Measurements from ENCODE around the gene NDUFAF8. TPM values are rescaled to one million over a fixed set of nuclear protein-coding genes. Genes with fewer than 3 reads are reported as not detected.

Gene NDUFAF8
- total RNA-seq, 1 donor from 2014 or later: 45.9 TPM

DNA sequence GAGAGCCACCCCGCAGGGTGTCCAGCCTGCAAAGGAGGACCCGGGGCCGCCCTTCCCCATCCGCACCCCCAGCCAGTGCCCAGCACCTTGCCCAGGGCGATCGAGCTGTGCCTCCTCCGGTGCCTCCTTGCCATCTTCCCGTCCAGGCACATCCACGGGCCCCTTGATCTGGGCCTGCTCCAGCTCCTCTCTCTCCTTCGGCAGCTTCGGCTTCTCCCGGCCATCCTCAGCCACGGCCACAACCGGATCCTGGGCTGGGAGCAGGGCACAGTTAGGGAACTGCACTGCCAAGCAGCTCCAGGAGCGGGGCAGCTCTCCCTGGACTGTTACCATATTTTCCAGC is 13.8 kb downstream of the NDUFAF8 start:
- TF ChIP-seq, protein P1, sequence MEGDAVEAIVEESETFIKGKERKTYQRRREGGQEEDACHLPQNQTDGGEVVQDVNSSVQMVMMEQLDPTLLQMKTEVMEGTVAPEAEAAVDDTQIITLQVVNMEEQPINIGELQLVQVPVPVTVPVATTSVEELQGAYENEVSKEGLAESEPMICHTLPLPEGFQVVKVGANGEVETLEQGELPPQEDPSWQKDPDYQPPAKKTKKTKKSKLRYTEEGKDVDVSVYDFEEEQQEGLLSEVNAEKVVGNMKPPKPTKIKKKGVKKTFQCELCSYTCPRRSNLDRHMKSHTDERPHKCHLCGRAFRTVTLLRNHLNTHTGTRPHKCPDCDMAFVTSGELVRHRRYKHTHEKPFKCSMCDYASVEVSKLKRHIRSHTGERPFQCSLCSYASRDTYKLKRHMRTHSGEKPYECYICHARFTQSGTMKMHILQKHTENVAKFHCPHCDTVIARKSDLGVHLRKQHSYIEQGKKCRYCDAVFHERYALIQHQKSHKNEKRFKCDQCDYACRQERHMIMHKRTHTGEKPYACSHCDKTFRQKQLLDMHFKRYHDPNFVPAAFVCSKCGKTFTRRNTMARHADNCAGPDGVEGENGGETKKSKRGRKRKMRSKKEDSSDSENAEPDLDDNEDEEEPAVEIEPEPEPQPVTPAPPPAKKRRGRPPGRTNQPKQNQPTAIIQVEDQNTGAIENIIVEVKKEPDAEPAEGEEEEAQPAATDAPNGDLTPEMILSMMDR (IDR thresholded peaks at IDR 0.05; ENCODE audit: insufficient read depth, low read length, poor library complexity, severe bottlenecking): no peak
- no peaks in the 10 kb centered on the region for H3K27me3 ChIP-seq (ENCODE audit: control insufficient read depth, insufficient read depth, low read length)
- H3K4me3 ChIP-seq (ENCODE audit: low read depth, low read length): no peak overlapping the region
- DNase-seq (ENCODE audit: low read depth): no peak
- no peaks in the 10 kb centered on the region for H3K36me3 ChIP-seq (ENCODE audit: control insufficient read depth, insufficient read depth, low read length)

DNA sequence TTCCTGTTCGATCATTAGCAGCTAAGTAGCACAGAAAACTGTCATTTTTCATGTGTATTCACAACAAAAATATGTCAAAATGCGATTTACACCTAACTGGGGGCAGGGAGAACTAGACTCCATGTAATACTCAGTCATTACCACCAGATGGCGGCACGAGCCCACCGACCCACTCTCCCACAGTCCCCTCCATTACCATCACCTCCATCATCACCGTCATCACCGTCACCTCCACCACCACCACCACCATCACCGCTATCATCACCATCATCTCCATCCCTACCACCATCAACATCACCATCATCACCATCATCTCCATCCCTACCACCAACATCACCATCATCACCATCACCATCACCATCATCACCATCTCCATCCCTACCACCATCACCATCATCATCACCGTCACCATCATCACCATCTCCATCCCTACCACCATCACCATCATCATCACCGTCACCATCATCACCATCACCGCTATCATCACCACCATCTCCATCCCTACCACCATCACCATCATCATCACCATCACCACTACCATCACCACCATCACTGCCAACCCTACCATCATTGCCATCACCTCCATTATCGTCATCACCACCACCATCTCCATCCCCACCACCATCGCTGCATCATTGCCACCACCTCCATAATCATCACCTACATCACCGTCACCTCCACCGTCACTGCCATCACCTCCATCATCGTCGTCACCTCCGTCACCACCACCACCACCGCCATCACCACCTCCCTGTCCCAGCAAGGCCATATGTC is 14.4 kb downstream of the NDUFAF8 start:
- TF ChIP-seq, protein P1 (IDR thresholded peaks at IDR 0.05; ENCODE audit: insufficient read depth, low read length, poor library complexity, severe bottlenecking): peak; percentile 72
- Histone ChIP-seq H3K27me3 (ENCODE audit: control insufficient read depth, insufficient read depth, low read length) (no peaks in the 10 kb centered on the region), H3K4me3 (ENCODE audit: low read depth, low read length) (no peak overlapping the region), H3K36me3 (ENCODE audit: control insufficient read depth, insufficient read depth, low read length) (no peaks in the 10 kb centered on the region)
- no peak for DNase-seq (ENCODE audit: low read depth)

DNA sequence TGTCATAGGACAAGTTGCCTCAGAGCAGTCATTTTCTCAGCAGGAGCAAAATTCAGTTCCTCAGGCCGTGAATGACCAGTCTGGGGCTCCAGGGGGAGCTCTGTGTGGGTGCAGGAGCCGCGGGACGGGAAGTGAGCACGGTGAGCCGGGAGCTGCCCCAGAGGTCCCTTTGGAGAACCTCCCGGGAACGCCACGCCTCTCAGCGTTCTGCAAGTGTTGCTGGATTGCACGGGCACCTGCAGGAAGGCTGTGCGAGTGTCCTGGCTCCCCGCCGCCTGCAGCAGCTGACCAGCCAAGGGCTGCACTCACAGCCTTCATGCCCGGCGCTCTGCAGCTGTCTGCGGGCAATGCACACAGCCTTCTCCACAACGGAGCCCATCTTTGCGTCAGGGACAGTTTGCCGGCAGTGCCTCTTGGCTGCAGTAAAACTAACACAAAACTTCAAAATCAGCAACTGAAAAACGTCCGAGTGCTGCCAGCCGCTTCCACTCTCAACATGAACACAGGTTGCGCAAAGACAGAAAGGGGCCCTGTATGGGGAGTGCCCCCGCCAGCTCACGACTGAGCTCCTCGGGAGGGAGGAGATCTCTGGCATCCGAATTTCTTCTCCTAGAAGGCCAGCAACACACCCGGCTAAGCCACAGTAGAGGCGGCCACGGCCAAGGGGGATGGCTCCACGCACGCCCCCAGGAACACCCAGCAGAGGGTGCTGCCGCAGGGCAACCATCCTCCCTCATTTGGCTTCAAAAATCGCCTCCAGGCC is 16.0 kb downstream of the NDUFAF8 start:
- DNase-seq (ENCODE audit: low read depth): peak; percentile 65
- TF ChIP-seq, protein P1 (IDR thresholded peaks at IDR 0.05; ENCODE audit: insufficient read depth, low read length, poor library complexity, severe bottlenecking): peak; percentile 76
- H3K27me3 ChIP-seq (ENCODE audit: control insufficient read depth, insufficient read depth, low read length): no peaks in the 10 kb centered on the region
- H3K36me3 ChIP-seq (ENCODE audit: control insufficient read depth, insufficient read depth, low read length): no peaks in the 10 kb centered on the region
- H3K4me3 ChIP-seq (ENCODE audit: low read depth, low read length): no peak overlapping the region

DNA sequence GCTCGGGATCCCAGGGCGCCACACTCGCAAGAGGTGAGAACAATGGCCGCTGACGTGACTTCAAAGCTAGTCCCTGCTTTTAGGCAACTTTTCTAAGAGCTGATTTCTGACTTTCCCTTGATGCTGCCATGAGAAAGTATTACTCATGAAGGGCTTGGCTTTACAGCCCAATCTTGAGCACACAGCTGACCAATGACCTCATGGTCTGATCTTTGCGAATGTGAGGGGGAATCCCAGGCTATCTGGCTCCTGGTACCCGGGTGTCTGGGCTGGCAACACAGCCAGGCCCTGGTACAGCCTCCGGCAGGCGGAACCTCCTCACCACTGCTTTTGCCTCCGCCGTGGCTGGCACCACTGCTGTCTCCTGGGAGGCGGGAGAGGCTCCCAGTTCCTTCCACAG is 17.5 kb downstream of the NDUFAF8 start:
- Histone ChIP-seq H3K4me3 (ENCODE audit: low read depth, low read length) (no peak overlapping the region), H3K27me3 (ENCODE audit: control insufficient read depth, insufficient read depth, low read length) (no peaks in the 10 kb centered on the region), H3K36me3 (ENCODE audit: control insufficient read depth, insufficient read depth, low read length) (no peaks in the 10 kb centered on the region)
- TF ChIP-seq, protein P1 (IDR thresholded peaks at IDR 0.05; ENCODE audit: insufficient read depth, low read length, poor library complexity, severe bottlenecking): no peak
- peak; percentile 61 for DNase-seq (ENCODE audit: low read depth)

DNA sequence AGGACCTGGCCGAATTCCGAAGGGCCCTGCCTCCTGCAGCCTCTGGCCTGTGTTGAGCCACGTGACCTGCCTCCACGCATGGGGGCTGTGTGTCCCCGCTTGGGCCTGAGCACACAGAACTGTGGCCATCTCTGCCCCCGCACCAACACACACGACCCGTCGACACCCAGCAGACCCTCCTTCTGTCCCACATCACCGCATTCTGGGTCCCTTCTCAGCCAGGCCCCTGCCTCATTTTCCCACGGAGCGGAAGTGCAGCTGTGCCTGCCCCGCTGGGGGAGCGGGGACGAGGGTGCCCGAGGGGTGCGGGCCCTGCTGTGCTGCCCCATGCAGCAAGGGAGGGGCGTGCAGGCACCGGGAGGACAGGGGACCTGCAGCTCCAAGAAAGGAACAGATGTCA is 18.4 kb downstream of the NDUFAF8 start:
- no peak for DNase-seq (ENCODE audit: low read depth)
- no peaks in the 10 kb centered on the region for H3K27me3 ChIP-seq (ENCODE audit: control insufficient read depth, insufficient read depth, low read length)
- TF ChIP-seq, protein P1 (IDR thresholded peaks at IDR 0.05; ENCODE audit: insufficient read depth, low read length, poor library complexity, severe bottlenecking): no peak

More for the DNA sequence above, 18.4 kb downstream of the NDUFAF8 start:
- no peaks in the 10 kb centered on the region for H3K36me3 ChIP-seq (ENCODE audit: control insufficient read depth, insufficient read depth, low read length)
- no peak overlapping the region for H3K4me3 ChIP-seq (ENCODE audit: low read depth, low read length)

Measured in kidney epithelial cell (primary cell).